Transverse colon (tissue), 4 donors: ENCODE measurements around the gene PJA2. TPM values are rescaled to one million over a fixed set of nuclear protein-coding genes. Genes with fewer than 3 reads are reported as not detected.

Source experiments
- DNase-seq: peaks from one replicate; pipeline ENCODE4 v3.0.0-alpha.2; 2019
- H3K27ac ChIP-seq, 4 donors: fragments of 200-600 bp; sonication (generic); 2 replicates each; pipeline ENCODE4 v1.5.1; 2016 to 2018; ENCODE audit warnings: inconsistent platforms in 4 of 4
- H3K27me3 ChIP-seq: fragments of 200-600 bp; sonication (generic); 2 replicates; pipeline ENCODE4 v1.5.1; 2017; ENCODE audit warnings: inconsistent platforms
- H3K36me3 ChIP-seq, 4 donors: fragments of 200-600 bp; sonication (generic); 2 replicates each; pipeline ENCODE4 v1.5.1; 2017 to 2019; ENCODE audit warnings: inconsistent platforms in 4 of 4
- H3K4me1 ChIP-seq, 4 donors: fragments of 200-600 bp; sonication (generic); 2 replicates each; pipeline ENCODE4 v1.5.1; 2017 to 2020; ENCODE audit warnings: inconsistent platforms in 4 of 4
- H3K4me3 ChIP-seq, 4 donors: fragments of 200-600 bp; sonication (generic); 1 replicate in 1 of 4; 2 replicates in 3 of 4; pipeline versions ENCODE4 v1.5.1 to v1.6.1; 2017 to 2019; ENCODE audit warnings: inconsistent platforms in 4 of 4
- H3K9me3 ChIP-seq, 2 donors: fragments of 200-600 bp; sonication (generic); 2 replicates each; pipeline ENCODE4 v1.5.1; 2017 to 2019; ENCODE audit warnings: inconsistent platforms in 2 of 2
- CTCF ChIP-seq, 5 experiments: fragments of 200-600 bp in 3 of 5; fragments of 450-650 bp in 2 of 5; sonication (generic) in 3 of 5; IDR thresholded peaks; 1 replicate in 2 of 5; 2 replicates in 3 of 5; pipeline ENCODE4 v1.5.1; 2016 to 2017; ENCODE audit warnings: antibody characterized with exemption in 5 of 5, inconsistent platforms in 3 of 5, mild to moderate bottlenecking in 2 of 5, moderate library complexity in 1 of 5
- EP300 ChIP-seq: sonication (generic); formaldehyde crosslinking; IDR thresholded peaks from one replicate; pipeline ENCODE4 v1.6.1; 2017; ENCODE audit warnings: antibody characterized with exemption, low read depth
- POLR2A ChIP-seq: fragments of 450-650 bp; IDR thresholded peaks from one replicate; pipeline ENCODE4 v1.6.1; 2016; ENCODE audit warnings: antibody characterized with exemption, mild to moderate bottlenecking, moderate library complexity
- POLR2AphosphoS5 ChIP-seq, 3 donors: sonication (generic); formaldehyde crosslinking; IDR thresholded peaks; one replicate each; pipeline ENCODE4 v1.6.1; 2016; ENCODE audit warnings: antibody characterized with exemption in 3 of 3
- WGBS, 2 donors: methylation state at CpG; one replicate each; pipeline ENCODE4 v1.1.5; 2018; ENCODE audit warnings: low coverage in 1 of 2; 5-methylcytosine and 5-hydroxymethylcytosine counted together
- in situ Hi-C, 4 donors: fragments of 200-750 bp; cut with MboI; loops; one replicate each; pipeline versions ENCODE4 v1.15.0 to v1.15.1; 2017; ENCODE audit warnings: low sequenced_read_pairs in 3 of 4, low pct_ligation_motif_present in 1 of 4, low pct_unique_long_range_greater_than_20kb in 1 of 4
- intact Hi-C: fragments of 100-400 bp; cut with DNase I; formaldehyde crosslinking; loops from one replicate; pipeline ENCODE4 v1.15.1; 2023; ENCODE audit warnings: low total_unique reads
- total RNA-seq, 4 donors: library from RNA; depleted of rRNA; stranded (reverse); fragments of >200 nt; gene quantifications; one replicate each; pipeline ENCODE4 v1.1.0, GENCODE V29; 2016

The PJA2 gene
- total RNA-seq, 4 donors from 2014 or later = 62.5 to 93.8 (median 78.2) TPM

DNA sequence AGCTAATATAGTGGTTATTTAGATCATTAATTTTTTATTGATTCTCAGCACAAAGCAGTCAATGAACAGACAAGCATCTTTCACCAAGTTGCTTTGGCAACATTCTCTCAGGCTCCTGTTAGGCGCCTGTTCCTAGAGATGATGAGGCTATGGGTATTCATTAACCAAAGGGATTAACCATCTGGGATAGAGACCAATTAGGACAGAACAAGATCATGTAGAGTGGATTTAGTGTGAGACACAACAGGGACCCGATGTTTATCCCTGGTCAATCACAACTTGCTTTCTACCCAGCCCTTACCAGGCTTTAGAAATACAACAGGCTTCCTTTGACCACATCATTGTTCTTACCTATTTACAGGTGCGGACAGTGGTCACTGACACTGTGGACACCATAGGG is 82.2 kb downstream of the PJA2 start:
- TF ChIP-seq CTCF (IDR thresholded peaks at IDR 0.05) (no peak), EP300 (no peak), POLR2A (no peak), POLR2AphosphoS5 (IDR thresholded peaks at IDR 0.05) (no peak)
- H3K36me3 ChIP-seq = peaks cover 0 to 3% (median 0%) of the 10 kb centered on the region in 4 donors
- WGBS, 2 donors = 57 to 98% methylated on average over 3 of the region's 3 CpGs
- H3K27me3 ChIP-seq = no peaks in the 10 kb centered on the region
- peak overlapping the region in 2 of 4 donors; percentile 35 to 51 for H3K27ac ChIP-seq
- intact Hi-C loops = no loop called here
- no peak for DNase-seq
- no peak overlapping the region for H3K4me3 ChIP-seq
- H3K9me3 ChIP-seq = no peaks in the 10 kb centered on the region
- H3K4me1 ChIP-seq = peaks cover 0 to 32% (median 4%) of the 10 kb centered on the region in 4 donors
- in situ Hi-C loops = no loop called here

- Histone ChIP-seq H3K9me3 (no peaks in the 10 kb centered on the region), H3K36me3 (peaks cover 0 to 3% (median 0%) of the 10 kb centered on the region in 4 donors), H3K27ac (peak overlapping the region in 2 of 4 donors; percentile 35 to 51), H3K4me3 (no peak overlapping the region), H3K27me3 (no peaks in the 10 kb centered on the region), H3K4me1 (peaks cover 0 to 32% (median 4%) of the 10 kb centered on the region in 4 donors)
- WGBS, 2 donors = 74 to 76% methylated on average over 3 to 4 of the region's 4 CpGs
- in situ Hi-C loops (no loop called here), intact Hi-C loops (no loop called here)
- TF ChIP-seq POLR2A = no peak
- TF ChIP-seq EP300 = no peak
- TF ChIP-seq POLR2AphosphoS5 (IDR thresholded peaks at IDR 0.05) = peak in 1 of 3 donors; percentile 16
- DNase-seq = no peak
Observed at GRCh38 chr5:109326919-109327318, 82.9 kb downstream of the PJA2 start.

- 76 to 81% methylated on average over 2 to 5 of the region's 5 CpGs for WGBS, 2 donors
Observed at GRCh38 chr5:109325456-109325855, 84.3 kb downstream of the PJA2 start.

GRCh38 chr5:109324931-109325330 is 84.8 kb downstream of the PJA2 start:
- H3K4me1 ChIP-seq = peaks cover 0 to 28% (median 4%) of the 10 kb centered on the region in 4 donors
- H3K9me3 ChIP-seq = no peaks in the 10 kb centered on the region
- in situ Hi-C loops (no loop called here), intact Hi-C loops (no loop called here)
- H3K36me3 ChIP-seq = peaks cover 0 to under 1% (median 0%) of the 10 kb centered on the region in 4 donors
- H3K27ac ChIP-seq = no peak overlapping the region
- no peaks in the 10 kb centered on the region for H3K27me3 ChIP-seq
- TF ChIP-seq CTCF (IDR thresholded peaks at IDR 0.05) = no peak
- no peak for TF ChIP-seq POLR2A
- no peak for TF ChIP-seq POLR2AphosphoS5 (IDR thresholded peaks at IDR 0.05)
- no peak for TF ChIP-seq EP300
- no peak overlapping the region for H3K4me3 ChIP-seq
- no peak for DNase-seq
- 56 to 67% methylated on average over 4 to 5 of the region's 5 CpGs for WGBS, 2 donors

More at GRCh38 chr5:109325456-109325855, 84.3 kb downstream of the PJA2 start:
- no peak for DNase-seq
- peaks cover 0 to 3% (median 0%) of the 10 kb centered on the region in 4 donors for H3K36me3 ChIP-seq
- no peak overlapping the region for H3K27ac ChIP-seq
- H3K4me3 ChIP-seq = no peak overlapping the region
- no peaks in the 10 kb centered on the region for H3K9me3 ChIP-seq
- H3K4me1 ChIP-seq = peaks cover 0 to 32% (median 4%) of the 10 kb centered on the region in 4 donors
- TF ChIP-seq CTCF (IDR thresholded peaks at IDR 0.05) = no peak
- no peak for TF ChIP-seq POLR2AphosphoS5 (IDR thresholded peaks at IDR 0.05)
- no peak for TF ChIP-seq POLR2A
- TF ChIP-seq EP300 = no peak
- intact Hi-C loops (no loop called here), in situ Hi-C loops (no loop called here)
- H3K27me3 ChIP-seq = no peaks in the 10 kb centered on the region

- no peaks in the 10 kb centered on the region for H3K27me3 ChIP-seq
- no peaks in the 10 kb centered on the region for H3K36me3 ChIP-seq
- intact Hi-C loops (no loop called here), in situ Hi-C loops (no loop called here)
- H3K9me3 ChIP-seq = no peaks in the 10 kb centered on the region
- no peak for DNase-seq
- H3K4me3 ChIP-seq = no peak overlapping the region
- WGBS, 2 donors = 88 to 100% methylated on average over 1 to 7 of the region's 7 CpGs
- peaks cover 0 to 24% (median 3%) of the 10 kb centered on the region in 4 donors for H3K4me1 ChIP-seq
- H3K27ac ChIP-seq = no peak overlapping the region
- TF ChIP-seq POLR2AphosphoS5 (IDR thresholded peaks at IDR 0.05) = no peak
- no peak for TF ChIP-seq EP300
- no peak for TF ChIP-seq POLR2A
- TF ChIP-seq CTCF (IDR thresholded peaks at IDR 0.05) = no peak
Observed at GRCh38 chr5:109324351-109324750, 85.4 kb downstream of the PJA2 start.
